H1 (cell line): ENCODE measurements around the gene PIGZ. TPM values are rescaled to one million over a fixed set of nuclear protein-coding genes. Genes with fewer than 3 reads are reported as not detected.

Experiments used
- CTCF ChIA-PET: fragments of 300-600 bp; sonication (Branson Sonifier 250); formaldehyde crosslinking; loops from one replicate; lab custom pipeline; 2021; ENCODE audit not compliant: partially characterized antibody; lab: Charles Lee
- POLR2A ChIA-PET: fragments of 300-600 bp; sonication (Branson Sonifier 250); formaldehyde crosslinking; loops from one replicate; lab custom pipeline; 2021; ENCODE audit warnings: inconsistent platforms; ENCODE audit not compliant: partially characterized antibody; lab: Charles Lee
- DNase-seq, 2 experiments: peaks; one replicate each; pipeline versions ENCODE4 v3.0.0 to v3.0.0-alpha.2; 2010 to 2022; ENCODE audit warnings: low spot score in 2 of 2, low read depth in 1 of 2, mixed read lengths in 1 of 2
- FAIRE-seq: peaks from 2 replicates; lab custom pipeline; 2011; peaks lifted over from hg19 to GRCh38; lab: Jason Lieb, UNC
- H2AFZ ChIP-seq: 2 replicates; pipeline ENCODE4 v1.8.1; 2012; ENCODE audit warnings: low read length, inconsistent platforms
- H2AK5ac ChIP-seq: 2 replicates; pipeline ENCODE4 v1.6.1; 2013; ENCODE audit warnings: low read depth, low read length
- H2BK120ac ChIP-seq: replicated peaks from 2 replicates; pipeline ENCODE3; 2013; ENCODE audit warnings: low read depth, low read length, inconsistent platforms
- H2BK12ac ChIP-seq: 2 replicates; pipeline ENCODE4 v1.6.1; 2013; ENCODE audit warnings: low read depth, low read length
- H2BK15ac ChIP-seq: 2 replicates; pipeline ENCODE4 v1.6.1; 2013; ENCODE audit warnings: low read length
- H2BK20ac ChIP-seq: 2 replicates; pipeline ENCODE4 v1.6.1; 2013; ENCODE audit warnings: low read length
- H2BK5ac ChIP-seq: 2 replicates; pipeline ENCODE4 v1.6.1; 2013; ENCODE audit warnings: low read depth, low read length
- H3K14ac ChIP-seq: 2 replicates; pipeline ENCODE4 v1.6.1; 2013; ENCODE audit warnings: inconsistent platforms; ENCODE audit not compliant: insufficient read length
- H3K18ac ChIP-seq: 2 replicates; pipeline ENCODE4 v1.6.1; 2013; ENCODE audit warnings: low read length; ENCODE audit errors: extremely low read depth
- H3K23ac ChIP-seq: 2 replicates; pipeline ENCODE4 v1.6.1; 2013; ENCODE audit warnings: inconsistent platforms; ENCODE audit not compliant: insufficient read length
- H3K23me2 ChIP-seq: 2 replicates; pipeline ENCODE4 v1.6.1; 2013; ENCODE audit warnings: low read depth, low read length
- H3K27ac ChIP-seq: 2 replicates; pipeline ENCODE4 v1.6.1; 2011; ENCODE audit warnings: low read depth, low read length, inconsistent platforms
- H3K27me3 ChIP-seq, 4 experiments: replicated peaks in 1 of 4; 1 replicate in 1 of 4; 2 replicates in 3 of 4; pipeline versions ENCODE4 v1.6.1 to v1.8.1; 2011 to 2013; ENCODE audit warnings: low read length in 3 of 4, mild to moderate bottlenecking in 3 of 4, inconsistent platforms in 2 of 4, mixed read lengths in 2 of 4, moderate library complexity in 1 of 4; ENCODE audit not compliant: control insufficient read depth in 3 of 4, insufficient read depth in 3 of 4; ENCODE audit errors: extremely low read depth in 1 of 4
- H3K36me3 ChIP-seq, 4 experiments: 2 replicates each; pipeline versions ENCODE4 v1.6.1 to v1.8.1; 2011 to 2013; ENCODE audit warnings: mild to moderate bottlenecking in 4 of 4, low read length in 3 of 4, moderate library complexity in 2 of 4, control low read depth in 1 of 4, inconsistent platforms in 1 of 4; ENCODE audit not compliant: insufficient read depth in 4 of 4, control insufficient read depth in 2 of 4
- H3K4ac ChIP-seq: replicated peaks from 2 replicates; pipeline ENCODE3; 2013; ENCODE audit warnings: low read length, low read depth, mixed read lengths, inconsistent platforms; ENCODE audit not compliant: insufficient read length
- H3K4me1 ChIP-seq, 4 experiments: replicated peaks in 1 of 4; 1 replicate in 1 of 4; 2 replicates in 3 of 4; pipeline versions ENCODE4 v1.6.1 to v1.8.1; 2011 to 2013; ENCODE audit warnings: low read length in 3 of 4, inconsistent platforms in 2 of 4, mixed read lengths in 1 of 4; ENCODE audit not compliant: insufficient read depth in 4 of 4, control insufficient read depth in 3 of 4
- H3K4me2 ChIP-seq, 2 experiments: 2 replicates each; pipeline versions ENCODE4 v1.6.1 to v1.8.1; 2011 to 2013; ENCODE audit warnings: low read depth in 2 of 2, low read length in 2 of 2, control low read depth in 1 of 2, inconsistent platforms in 1 of 2, mild to moderate bottlenecking in 1 of 2; ENCODE audit not compliant: insufficient read depth in 1 of 2
- H3K4me3 ChIP-seq, 4 experiments: fragments of 200-600, 300-600 bp in 1 of 4; sonication (generic), shearing (Covaris generic), sonication (Bioruptor Twin) in 1 of 4; 2 replicates each; pipeline versions ENCODE4 v1.5.1 to v1.8.1; 2011 to 2016; ENCODE audit warnings: low read length in 4 of 4, low read depth in 3 of 4, control low read depth in 2 of 4, inconsistent platforms in 2 of 4, mild to moderate bottlenecking in 2 of 4, mixed read lengths in 1 of 4, moderate library complexity in 1 of 4; ENCODE audit not compliant: insufficient read depth in 2 of 4; ENCODE audit errors: extremely low read depth in 1 of 4
- H3K56ac ChIP-seq: replicated peaks from 2 replicates; pipeline ENCODE3; 2013; ENCODE audit warnings: low read depth, mild to moderate bottlenecking, mixed read lengths, low read length, inconsistent platforms; ENCODE audit not compliant: insufficient read length
- H3K79me1 ChIP-seq: 2 replicates; pipeline ENCODE4 v1.6.1; 2013; ENCODE audit warnings: low read depth, low read length, control low read depth
- H3K79me2 ChIP-seq, 2 experiments: 2 replicates each; pipeline versions ENCODE4 v1.6.1 to v1.8.1; 2012 to 2013; ENCODE audit warnings: low read length in 2 of 2, mild to moderate bottlenecking in 2 of 2, inconsistent platforms in 1 of 2; ENCODE audit not compliant: insufficient read depth in 2 of 2, control insufficient read depth in 1 of 2
- H3K9ac ChIP-seq, 4 experiments: replicated peaks in 1 of 4; 1 replicate in 1 of 4; 2 replicates in 3 of 4; pipeline versions ENCODE4 v1.6.1 to v1.8.1; 2011 to 2013; ENCODE audit warnings: low read depth in 3 of 4, low read length in 3 of 4, control low read depth in 2 of 4, mild to moderate bottlenecking in 2 of 4, moderate library complexity in 2 of 4, inconsistent platforms in 1 of 4; ENCODE audit errors: extremely low read depth in 1 of 4
- H3K9me3 ChIP-seq, 2 experiments: 2 replicates each; pipeline versions ENCODE4 v1.6.1 to v1.8.1; 2012 to 2013; ENCODE audit warnings: mild to moderate bottlenecking in 2 of 2, moderate library complexity in 2 of 2, control low read depth in 1 of 2, inconsistent platforms in 1 of 2, low read depth in 1 of 2, low read length in 1 of 2, mixed read lengths in 1 of 2; ENCODE audit not compliant: insufficient read depth in 2 of 2
- H4K20me1 ChIP-seq, 2 experiments: replicated peaks in 1 of 2; 2 replicates each; pipeline versions ENCODE3 to v1.8.1; 2011 to 2013; ENCODE audit warnings: inconsistent platforms in 2 of 2, low read length in 2 of 2, mild to moderate bottlenecking in 1 of 2; ENCODE audit not compliant: insufficient read depth in 2 of 2, control insufficient read depth in 1 of 2
- H4K5ac ChIP-seq: 2 replicates; pipeline ENCODE4 v1.6.1; 2013; ENCODE audit warnings: low read length, low read depth, mixed read lengths, inconsistent platforms; ENCODE audit not compliant: insufficient read length
- H4K8ac ChIP-seq: 2 replicates; pipeline ENCODE4 v1.8.0; 2013; ENCODE audit warnings: mild to moderate bottlenecking, moderate library complexity, low read length, inconsistent platforms; ENCODE audit not compliant: insufficient read depth; ENCODE audit errors: extremely low read depth
- H4K91ac ChIP-seq: replicated peaks from 2 replicates; pipeline ENCODE3; 2013; ENCODE audit warnings: low read length, mixed read lengths, inconsistent platforms; ENCODE audit not compliant: insufficient read length
- ASH2L ChIP-seq: fragments of 200-600, 300-600 bp; sonication (generic); IDR thresholded peaks from one replicate; pipeline ENCODE4 v1.7.1; 2017; ENCODE audit warnings: low read length
- ATF2 ChIP-seq: IDR thresholded peaks from 2 replicates; pipeline ENCODE4 v1.6.1; 2012; ENCODE audit warnings: low read length, inconsistent platforms
- CHD2 ChIP-seq: IDR thresholded peaks from 2 replicates; pipeline ENCODE4 v1.6.1; 2012; ENCODE audit warnings: low read length, improper control_type of control experiment
- EZH2 ChIP-seq: fragments of 200-600 bp; sonication (generic); IDR thresholded peaks from 2 replicates; pipeline ENCODE4 v1.7.1; 2012; ENCODE audit warnings: low read depth, mild to moderate bottlenecking, moderate library complexity, low read length, inconsistent platforms; ENCODE audit not compliant: severe bottlenecking
- JUN ChIP-seq: IDR thresholded peaks from 2 replicates; pipeline ENCODE4 v1.6.1; 2011; ENCODE audit warnings: low read depth, mild to moderate bottlenecking, improper control_type of control experiment, low read length
- JUND ChIP-seq: IDR thresholded peaks from 2 replicates; pipeline ENCODE4 v1.6.1; 2011; ENCODE audit warnings: mild to moderate bottlenecking, improper control_type of control experiment, low read length
- KDM4A ChIP-seq: IDR thresholded peaks from one replicate; pipeline ENCODE4 v1.7.1; 2012; ENCODE audit warnings: low read depth, mild to moderate bottlenecking, moderate library complexity, low read length, inconsistent platforms; ENCODE audit not compliant: severe bottlenecking
- NANOG ChIP-seq: IDR thresholded peaks from 2 replicates; pipeline ENCODE4 v1.6.1; 2011; ENCODE audit warnings: low read length, low read depth, mild to moderate bottlenecking, inconsistent platforms; ENCODE audit not compliant: insufficient read depth, poor library complexity, severe bottlenecking
- RFX5 ChIP-seq: IDR thresholded peaks from 2 replicates; pipeline ENCODE4 v1.6.1; 2011; ENCODE audit warnings: low read depth, low read length, improper control_type of control experiment, borderline replicate concordance
- SIRT6 ChIP-seq: IDR thresholded peaks from one replicate; pipeline ENCODE4 v1.7.1; 2012; ENCODE audit warnings: low read length, inconsistent platforms
- SIX5 ChIP-seq: IDR thresholded peaks from 2 replicates; pipeline ENCODE4 v1.6.1; 2011; ENCODE audit warnings: mild to moderate bottlenecking, low read depth, low read length
- SRF ChIP-seq: IDR thresholded peaks from 2 replicates; pipeline ENCODE4 v1.6.1; 2011; ENCODE audit warnings: mild to moderate bottlenecking, low read depth, low read length, moderate library complexity
- TEAD4 ChIP-seq: IDR thresholded peaks from 2 replicates; pipeline ENCODE4 v1.6.1; 2012; ENCODE audit warnings: low read depth, low read length, inconsistent platforms, mixed read lengths
- YY1 ChIP-seq: IDR thresholded peaks from 2 replicates; pipeline ENCODE4 v1.6.1; 2011; ENCODE audit warnings: low read depth, mild to moderate bottlenecking, low read length
- WGBS, 2 experiments: shearing (Covaris generic) in 1 of 2; methylation state at CpG; one replicate each; pipeline versions ENCODE4 v1.1.6 to v1.1.7; 2013 to 2015; ENCODE audit warnings: low lambda C conversion rate in 2 of 2, mixed read lengths in 2 of 2, inconsistent platforms in 1 of 2, low coverage in 1 of 2, missing lambda C conversion rate in 1 of 2; ENCODE audit not compliant: insufficient replicate concordance in 2 of 2, insufficient coverage in 1 of 2, insufficient read length in 1 of 2; ENCODE audit errors: extremely low coverage in 1 of 2, missing lambda C conversion rate in 1 of 2; 5-methylcytosine and 5-hydroxymethylcytosine counted together
- polyA plus RNA-seq, 7 experiments: library from polyadenylated mRNA; depleted of rRNA in 3 of 7; stranded (reverse) in 5 of 7; unstranded in 2 of 7; fragments of >200 nt in 5 of 7; fragments of 200-250 nt in 2 of 7; gene quantifications; 1 replicate in 5 of 7; 2 replicates in 1 of 7; 4 replicates in 1 of 7; pipeline versions ENCODE4 v1.2.1 to v1.2.3, GENCODE V29; 2011 to 2013; ENCODE audit warnings: missing spikeins in 2 of 7, mixed read lengths in 2 of 7
- total RNA-seq: library from RNA; stranded (reverse); fragmentation: NEBNext Ultra II Directional; extraction: Animal tissue kit (Norgen Biotek cat#: 25700); gene quantifications from 2 replicates; pipeline ENCODE4 v1.2.1, GENCODE V29; 2021

PIGZ gene
- total and polyA plus RNA-seq, 2 of the 8 experiments (the other 6 are each of a cell fraction or from before 2014, with no cell fraction given): 0.32 TPM; not detected in 1

- FAIRE-seq: no peak
- H3K23ac ChIP-seq: no peak overlapping the region
- H2BK15ac ChIP-seq: no peak overlapping the region
- no peak for DNase-seq
- no peak overlapping the region for H3K18ac ChIP-seq
- H2BK120ac ChIP-seq: no peak overlapping the region
- no peak overlapping the region for H3K56ac ChIP-seq
- POLR2A ChIA-PET: no interaction called here
- WGBS, 2 experiments: 88% methylated on average over 10 of the region's 10 CpGs; no CpG with 5 or more reads in 1 of the 2 experiments
- no peak overlapping the region for H2AFZ ChIP-seq
- no peak overlapping the region for H3K4ac ChIP-seq
- no peaks in the 10 kb centered on the region for H3K27me3 ChIP-seq
- no peak overlapping the region for H2BK12ac ChIP-seq
- no peaks in the 10 kb centered on the region for H3K23me2 ChIP-seq
- H3K79me1 ChIP-seq: no peaks in the 10 kb centered on the region
- no peaks in the 10 kb centered on the region for H3K9me3 ChIP-seq
- no peaks in the 10 kb centered on the region for H3K79me2 ChIP-seq
- no peak overlapping the region for H4K8ac ChIP-seq
- H4K91ac ChIP-seq: no peak overlapping the region
- H3K9ac ChIP-seq: no peak overlapping the region
- no peaks in the 10 kb centered on the region for H3K36me3 ChIP-seq
- no peak overlapping the region for H4K5ac ChIP-seq
- no peak overlapping the region for H3K4me3 ChIP-seq
- no peak overlapping the region for H3K14ac ChIP-seq
- H2BK5ac ChIP-seq: no peak overlapping the region
- CTCF ChIA-PET: interaction anchor here (0.6 to 3.7 kb wide), 16 partner anchors 9 to 547 kb away, joined by 3 to 20 read pairs (median 4); partner anchors contain the start of gene MELTF
- H3K27ac ChIP-seq: no peak overlapping the region
- no peak for TF ChIP-seq EZH2
- no peak for TF ChIP-seq NANOG
- TF ChIP-seq JUND: no peak
- TF ChIP-seq CHD2: no peak
- TF ChIP-seq YY1: no peak
- TF ChIP-seq KDM4A: no peak
- no peak for TF ChIP-seq SIRT6
- no peak for TF ChIP-seq ASH2L
- no peak for TF ChIP-seq SRF
- TF ChIP-seq JUN: no peak
- TF ChIP-seq SIX5: no peak
- no peak for TF ChIP-seq RFX5
- TF ChIP-seq TEAD4: no peak
- TF ChIP-seq ATF2: no peak
- no peaks in the 10 kb centered on the region; a peak in 1 of 7 replicates for H3K4me1 ChIP-seq
- H2BK20ac ChIP-seq: no peak overlapping the region
- H3K4me2 ChIP-seq: no peak overlapping the region
- no peaks in the 10 kb centered on the region for H4K20me1 ChIP-seq
- no peak overlapping the region for H2AK5ac ChIP-seq
Measured at GRCh38 chr3:196979545-196979944, 10.9 kb upstream of the PIGZ start.
